ENCODE results near the gene RPL32.
A peak's percentile ranks its signal among the peaks of the same experiment; 100 is the strongest.

The RPL32 gene

GRCh38 chr3:12832350-12833221, 8.8 kb downstream of the RPL32 start:
- no peak for DNase-seq

GRCh38 chr3:12831301-12831866, 10.0 kb downstream of the RPL32 start:
- DNase-seq, result no peak

GRCh38 chr3:12830785-12831156, 10.6 kb downstream of the RPL32 start:
- no peak for DNase-seq

GRCh38 chr3:12829886-12830784, 11.2 kb downstream of the RPL32 start:
- DNase-seq, result no peak

- DNase-seq, result no peak
Observed at GRCh38 chr3:12829404-12829803, 12.0 kb downstream of the RPL32 start.

- DNase-seq, result no peak
Observed at GRCh38 chr3:12828751-12829150, 12.6 kb downstream of the RPL32 start.

- no peak for DNase-seq
Observed at GRCh38 chr3:12825156-12825555, 16.2 kb downstream of the RPL32 start.

GRCh38 chr3:12824299-12824698, 17.1 kb downstream of the RPL32 start:
- DNase-seq, result no peak

GRCh38 chr3:12822725-12823373, 18.5 kb downstream of the RPL32 start:
- no peak for DNase-seq

- no peak for DNase-seq
Observed at GRCh38 chr3:12818773-12819172, 22.6 kb downstream of the RPL32 start.

- no peak for DNase-seq
Observed at GRCh38 chr3:12818273-12818672, 23.1 kb downstream of the RPL32 start.

GRCh38 chr3:12817343-12817710, 24.0 kb downstream of the RPL32 start:
- DNase-seq, result no peak

GRCh38 chr3:12816521-12817342, 24.6 kb downstream of the RPL32 start:
- no peak for DNase-seq

GRCh38 chr3:12815719-12816118, 25.6 kb downstream of the RPL32 start:
- DNase-seq, result no peak

- DNase-seq, result no peak
Observed at GRCh38 chr3:12815078-12815477, 26.3 kb downstream of the RPL32 start.

- no peak for DNase-seq
Observed at GRCh38 chr3:12813967-12814366, 27.4 kb downstream of the RPL32 start.

- DNase-seq, result no peak
Observed at GRCh38 chr3:12812812-12813211, 28.6 kb downstream of the RPL32 start.

GRCh38 chr3:12810961-12811360, 30.4 kb downstream of the RPL32 start:
- no peak for DNase-seq

GRCh38 chr3:12810013-12810780, 31.2 kb downstream of the RPL32 start:
- DNase-seq, result peak; percentile 82

- no peak for DNase-seq
Observed at GRCh38 chr3:12809435-12809834, 31.9 kb downstream of the RPL32 start.

- no peak for DNase-seq
Observed at GRCh38 chr3:12809001-12809400, 32.4 kb downstream of the RPL32 start.

All from NCI-H2227 treated with DMSO at 0.1 percent for 48 hours (cell line).